GM21737 (cell line): ENCODE measurements around the gene NTF3.
"Not testable (repeated sequence)": the region's sequence is repeated elsewhere in the genome, so short reads cannot be mapped to it uniquely, and the experiment has no call there.

Experiments used
- ATAC-seq: cut with Tn5 transposase; IDR thresholded peaks from one replicate; pipeline ENCODE4 v1.9.1; 2021; ENCODE audit warnings: mild to moderate bottlenecking, moderate library complexity; ENCODE audit not compliant: unreplicated experiment

The NTF3 gene

GRCh38 chr12:5524769-5525436 is 93.0 kb downstream of the NTF3 start:
- no peak for ATAC-seq

DNA sequence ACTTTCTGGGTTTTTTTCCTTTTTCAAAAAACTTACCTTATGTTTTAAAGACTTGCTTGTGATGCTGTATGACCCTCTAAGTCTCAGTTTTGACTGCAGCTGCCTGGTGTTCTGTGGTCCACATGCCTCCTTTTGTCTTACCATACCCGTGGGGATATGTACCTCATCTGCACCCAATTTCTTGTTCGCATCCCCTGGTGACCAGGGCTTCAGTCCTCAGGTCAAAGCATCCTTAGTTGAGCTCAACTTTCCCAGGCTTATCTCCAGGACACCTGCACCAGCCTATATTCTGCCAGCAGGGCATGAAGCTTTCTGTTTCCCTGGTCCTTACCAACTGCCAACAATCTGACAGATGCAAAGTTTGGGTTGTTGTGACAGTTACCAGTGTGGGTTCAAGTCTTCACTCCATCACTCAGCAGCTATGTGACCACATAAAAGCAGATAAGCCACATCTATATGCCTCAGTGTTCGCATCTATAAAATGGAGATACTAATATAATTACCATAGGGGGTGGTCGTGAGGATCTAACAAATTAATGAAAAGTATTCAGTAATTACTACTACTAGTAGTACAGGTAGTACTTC is 94.0 kb downstream of the NTF3 start:
- no peak for ATAC-seq

DNA sequence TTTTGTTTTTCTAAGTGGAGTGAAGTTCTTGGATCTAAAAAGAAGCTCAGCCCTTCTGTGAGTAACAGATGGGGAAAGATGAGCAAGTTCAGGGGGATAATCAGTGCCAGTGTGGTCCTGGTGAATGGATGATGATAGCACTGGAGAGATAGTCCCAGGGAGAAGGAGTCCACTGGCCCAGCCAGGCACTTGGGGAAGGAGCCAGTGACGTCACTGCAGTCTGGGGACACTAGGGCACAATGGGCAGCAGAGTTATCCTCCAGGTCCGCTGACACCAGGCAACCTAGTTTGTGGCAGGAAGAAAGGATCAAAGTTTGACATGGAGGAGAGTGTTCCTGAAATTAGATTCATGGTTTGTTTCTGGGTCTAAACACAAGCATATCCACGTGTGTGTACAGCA is 101.5 kb downstream of the NTF3 start:
- ATAC-seq = no peak

- ATAC-seq = no peak
Observed at GRCh38 chr12:5534426-5535199, 102.7 kb downstream of the NTF3 start.

- no peak for ATAC-seq
Observed at GRCh38 chr12:5535541-5535940, 103.6 kb downstream of the NTF3 start.

- ATAC-seq = not testable (repeated sequence)
Observed at GRCh38 chr12:5537026-5537615, 105.2 kb downstream of the NTF3 start.

GRCh38 chr12:5537771-5538170 is 105.9 kb downstream of the NTF3 start:
- no peak for ATAC-seq
